Activated T-helper 17 cell treated with anti-CD3 and anti-CD28 coated beads, Interleukin-2, amount 50 U/mL, for 72 hours (primary cell): ENCODE results near the gene MX2. TPM values are rescaled to one million over a fixed set of nuclear protein-coding genes. Genes with fewer than 3 reads are reported as not detected.
"Not testable (repeated sequence)": the region's sequence is repeated elsewhere in the genome, so short reads cannot be mapped to it uniquely, and the experiment has no call there.

Experiments
- ATAC-seq: fragments of 150-1000 bp; cut with Tn5 transposase; replicated peaks from 2 replicates; pipeline ENCODE4 v1.10.0; 2021; ENCODE audit warnings: mild to moderate bottlenecking, moderate library complexity
- H3K27ac Mint-ChIP-seq: one replicate; pipeline ENCODE4 v1.8.0; 2022; ENCODE audit warnings: mixed read lengths
- H3K27me3 Mint-ChIP-seq: one replicate; pipeline ENCODE4 v1.8.0; 2022; ENCODE audit warnings: mixed read lengths
- H3K36me3 Mint-ChIP-seq: one replicate; pipeline ENCODE4 v1.8.0; 2022; ENCODE audit warnings: low read depth, mild to moderate bottlenecking, mixed read lengths
- H3K4me1 Mint-ChIP-seq: one replicate; pipeline ENCODE4 v1.8.0; 2022; ENCODE audit warnings: mixed read lengths
- H3K4me3 Mint-ChIP-seq: one replicate; pipeline ENCODE4 v1.8.0; 2022; ENCODE audit warnings: mild to moderate bottlenecking, mixed read lengths
- H3K9me3 Mint-ChIP-seq: one replicate; pipeline ENCODE4 v1.8.0; 2022; ENCODE audit warnings: mixed read lengths
- total RNA-seq, 2 donors: library from RNA; stranded (reverse); gene quantifications; one replicate each; pipeline ENCODE4 v1.2.3, GENCODE V29; 2022

The MX2 gene
- total RNA-seq, 2 donors from 2014 or later, result 13.0 to 59.1 TPM

- no peaks in the 10 kb centered on the region for H3K27me3 Mint-ChIP-seq
- no peak overlapping the region for H3K27ac Mint-ChIP-seq
- H3K4me1 Mint-ChIP-seq, result no peaks in the 10 kb centered on the region
- H3K4me3 Mint-ChIP-seq, result no peak overlapping the region
- ATAC-seq, result no peak
- peaks cover 86% of the 10 kb centered on the region for H3K36me3 Mint-ChIP-seq
- H3K9me3 Mint-ChIP-seq, result no peaks in the 10 kb centered on the region
These were observed 40.4 kb downstream of the MX2 start for GRCh38 chr21:41402231-41402630.

GRCh38 chr21:41402796-41403195, 41.0 kb downstream of the MX2 start:
- no peak overlapping the region for H3K27ac Mint-ChIP-seq
- H3K4me3 Mint-ChIP-seq, result no peak overlapping the region
- H3K9me3 Mint-ChIP-seq, result no peaks in the 10 kb centered on the region
- no peaks in the 10 kb centered on the region for H3K27me3 Mint-ChIP-seq
- no peaks in the 10 kb centered on the region for H3K4me1 Mint-ChIP-seq
- peaks cover 86% of the 10 kb centered on the region for H3K36me3 Mint-ChIP-seq
- ATAC-seq, result no peak

- Mint-ChIP-seq H3K27me3 (no peaks in the 10 kb centered on the region), H3K36me3 (peaks cover 86% of the 10 kb centered on the region), H3K27ac (no peak overlapping the region), H3K4me1 (no peaks in the 10 kb centered on the region), H3K9me3 (no peaks in the 10 kb centered on the region), H3K4me3 (no peak overlapping the region)
- ATAC-seq, result no peak
These were observed 41.5 kb downstream of the MX2 start for GRCh38 chr21:41403331-41403730.

- Mint-ChIP-seq H3K27me3 (no peaks in the 10 kb centered on the region), H3K9me3 (no peaks in the 10 kb centered on the region), H3K36me3 (peaks cover 86% of the 10 kb centered on the region), H3K27ac (no peak overlapping the region), H3K4me3 (no peak overlapping the region), H3K4me1 (no peaks in the 10 kb centered on the region)
- ATAC-seq, result no peak
These were observed 42.1 kb downstream of the MX2 start for GRCh38 chr21:41403966-41404365.

GRCh38 chr21:41405321-41405720, 43.5 kb downstream of the MX2 start:
- no peak for ATAC-seq
- no peaks in the 10 kb centered on the region for H3K27me3 Mint-ChIP-seq
- H3K4me1 Mint-ChIP-seq, result no peaks in the 10 kb centered on the region
- H3K4me3 Mint-ChIP-seq, result no peak overlapping the region
- no peak overlapping the region for H3K27ac Mint-ChIP-seq
- no peaks in the 10 kb centered on the region for H3K9me3 Mint-ChIP-seq
- H3K36me3 Mint-ChIP-seq, result peaks cover 86% of the 10 kb centered on the region

GRCh38 chr21:41406340-41406739, 44.5 kb downstream of the MX2 start:
- ATAC-seq, result no peak
- Mint-ChIP-seq H3K4me3 (no peak overlapping the region), H3K4me1 (peaks cover 2% of the 10 kb centered on the region), H3K36me3 (peaks cover 80% of the 10 kb centered on the region), H3K27ac (no peak overlapping the region), H3K27me3 (no peaks in the 10 kb centered on the region), H3K9me3 (no peaks in the 10 kb centered on the region)

GRCh38 chr21:41407541-41408460, 46.0 kb downstream of the MX2 start:
- Mint-ChIP-seq H3K36me3 (peaks cover 71% of the 10 kb centered on the region), H3K27me3 (no peaks in the 10 kb centered on the region), H3K9me3 (peaks cover 7% of the 10 kb centered on the region), H3K4me1 (peaks cover 5% of the 10 kb centered on the region), H3K4me3 (no peak overlapping the region), H3K27ac (no peak overlapping the region)
- ATAC-seq, result no peak

GRCh38 chr21:41410361-41410760, 48.5 kb downstream of the MX2 start:
- H3K27me3 Mint-ChIP-seq, result no peaks in the 10 kb centered on the region
- peaks cover 5% of the 10 kb centered on the region for H3K4me1 Mint-ChIP-seq
- no peak for ATAC-seq
- H3K36me3 Mint-ChIP-seq, result peaks cover 48% of the 10 kb centered on the region
- no peak overlapping the region for H3K4me3 Mint-ChIP-seq
- H3K9me3 Mint-ChIP-seq, result peaks cover 14% of the 10 kb centered on the region
- no peak overlapping the region for H3K27ac Mint-ChIP-seq

GRCh38 chr21:41410767-41411448, 49.1 kb downstream of the MX2 start:
- Mint-ChIP-seq H3K36me3 (peaks cover 47% of the 10 kb centered on the region), H3K9me3 (peaks cover 14% of the 10 kb centered on the region), H3K4me1 (peaks cover 5% of the 10 kb centered on the region), H3K4me3 (no peak overlapping the region), H3K27me3 (no peaks in the 10 kb centered on the region), H3K27ac (no peak overlapping the region)
- ATAC-seq, result no peak

GRCh38 chr21:41411449-41412089, 49.7 kb downstream of the MX2 start:
- no peaks in the 10 kb centered on the region for H3K27me3 Mint-ChIP-seq
- no peak overlapping the region for H3K4me3 Mint-ChIP-seq
- peaks cover 41% of the 10 kb centered on the region for H3K36me3 Mint-ChIP-seq
- H3K4me1 Mint-ChIP-seq, result peaks cover 5% of the 10 kb centered on the region
- peaks cover 14% of the 10 kb centered on the region for H3K9me3 Mint-ChIP-seq
- H3K27ac Mint-ChIP-seq, result no peak overlapping the region
- ATAC-seq, result peak; percentile 38

GRCh38 chr21:41417505-41417904, 55.7 kb downstream of the MX2 start:
- not testable (repeated sequence) for H3K36me3 Mint-ChIP-seq, H3K4me1 Mint-ChIP-seq, ATAC-seq, H3K27ac Mint-ChIP-seq, H3K27me3 Mint-ChIP-seq, H3K9me3 Mint-ChIP-seq, H3K4me3 Mint-ChIP-seq

GRCh38 chr21:41418393-41418792, 56.6 kb downstream of the MX2 start:
- H3K4me1 Mint-ChIP-seq, result peaks cover 6% of the 10 kb centered on the region
- no peaks in the 10 kb centered on the region for H3K27me3 Mint-ChIP-seq
- no peaks in the 10 kb centered on the region for H3K36me3 Mint-ChIP-seq
- H3K27ac Mint-ChIP-seq, result no peak overlapping the region
- H3K4me3 Mint-ChIP-seq, result no peak overlapping the region
- no peak for ATAC-seq
- H3K9me3 Mint-ChIP-seq, result peaks cover 7% of the 10 kb centered on the region

- no peak for ATAC-seq
- no peaks in the 10 kb centered on the region for H3K27me3 Mint-ChIP-seq
- H3K27ac Mint-ChIP-seq, result no peak overlapping the region
- H3K36me3 Mint-ChIP-seq, result no peaks in the 10 kb centered on the region
- H3K9me3 Mint-ChIP-seq, result peaks cover 2% of the 10 kb centered on the region
- peak overlapping the region; percentile 84 for H3K4me3 Mint-ChIP-seq
- H3K4me1 Mint-ChIP-seq, result peaks cover 9% of the 10 kb centered on the region
These were observed 57.3 kb downstream of the MX2 start for GRCh38 chr21:41418956-41419680.
